GM18526 (cell line): Measurements from ENCODE around the gene TBC1D14.

Source experiments
- POLR2A ChIP-seq: IDR thresholded peaks from 3 replicates; pipeline ENCODE4 v1.6.1; 2011; ENCODE audit not compliant: insufficient read length; ENCODE audit errors: extremely low read depth

The TBC1D14 gene

GRCh38 chr4:6984612-6985425 lies 75.2 kb downstream of the TBC1D14 start:
- no peak for TF ChIP-seq POLR2A

DNA sequence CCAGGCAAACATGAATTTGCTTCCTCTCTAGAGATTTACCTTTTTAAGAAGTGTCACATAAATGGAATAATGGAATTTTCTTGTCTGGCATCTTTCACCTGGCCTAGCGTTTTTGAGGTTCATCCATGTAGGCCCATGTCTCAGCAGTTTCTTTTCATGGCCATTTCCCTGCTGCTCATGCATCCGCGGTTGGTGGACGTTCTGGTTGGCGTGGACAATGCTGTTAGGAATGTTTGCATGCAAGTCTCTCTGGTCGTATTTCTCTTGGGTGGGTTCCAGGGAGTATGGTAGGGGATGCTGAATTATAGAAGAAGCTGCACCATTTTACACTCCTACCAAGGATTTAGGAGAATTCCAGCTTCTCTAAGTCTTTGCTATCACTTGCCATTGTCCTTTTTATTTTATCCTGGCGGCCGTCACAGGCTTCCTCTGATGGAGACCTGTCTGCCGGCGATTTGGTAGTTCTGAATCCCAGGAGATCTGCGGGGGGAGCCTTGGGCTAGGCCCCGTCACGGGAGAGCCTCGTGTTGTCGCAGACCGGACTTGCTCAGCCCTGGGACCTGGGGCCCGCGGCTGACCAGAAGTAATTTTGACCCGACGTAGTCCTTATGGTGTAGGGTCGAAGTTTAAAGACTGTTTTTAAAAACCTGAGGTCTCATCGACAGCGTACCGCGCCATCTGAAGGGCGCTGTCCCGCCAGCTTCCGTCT lies 76.6 kb downstream of the TBC1D14 start:
- TF ChIP-seq POLR2A, result no peak

DNA sequence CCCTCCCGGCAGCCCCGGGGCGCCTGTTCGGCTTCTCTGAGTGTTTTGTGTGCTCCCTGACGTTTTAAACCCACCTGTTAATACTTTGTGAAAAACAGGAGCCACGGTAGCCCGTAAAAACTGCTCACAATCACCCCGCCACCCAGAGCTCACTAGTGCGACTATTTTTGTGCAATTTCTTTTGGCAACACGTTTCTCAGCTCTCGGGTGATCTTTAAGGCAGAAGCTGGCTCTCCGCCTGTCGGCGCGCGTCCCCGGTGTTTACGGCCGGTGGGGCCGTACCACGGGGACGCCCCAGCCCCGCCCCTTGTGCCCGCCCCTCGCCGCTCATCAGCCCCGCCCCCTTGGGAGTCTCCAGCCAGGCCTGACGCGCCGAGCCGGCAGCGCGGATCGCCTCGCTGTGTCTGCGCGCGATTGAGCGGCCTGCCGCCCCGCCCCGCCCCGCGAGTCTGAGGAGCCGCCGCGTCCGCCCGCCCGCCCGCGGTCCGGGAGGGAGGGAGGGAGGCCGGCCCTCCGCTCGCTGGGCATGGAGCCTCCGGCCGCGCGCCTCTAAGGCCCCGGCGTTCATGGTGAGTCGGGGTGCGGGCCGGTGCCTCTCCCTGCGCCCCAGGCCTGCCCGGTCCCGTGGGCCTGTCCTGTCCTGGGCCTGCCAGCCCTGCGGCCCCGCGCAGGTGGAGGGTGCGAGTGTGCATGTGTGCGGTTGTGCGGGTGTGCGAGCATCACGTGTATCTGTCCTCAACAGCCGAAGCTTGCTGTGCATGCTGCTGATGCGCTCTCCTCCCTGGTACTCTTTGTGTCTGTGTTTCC lies 77.4 kb downstream of the TBC1D14 start:
- TF ChIP-seq POLR2A, result peak; percentile 28

- TF ChIP-seq POLR2A, result no peak
Observed at GRCh38 chr4:6987588-6987961, 77.9 kb downstream of the TBC1D14 start.

- TF ChIP-seq POLR2A, result no peak
Observed at GRCh38 chr4:6988016-6988715, 78.5 kb downstream of the TBC1D14 start.

- no peak for TF ChIP-seq POLR2A
Observed at GRCh38 chr4:6989331-6989923, 79.8 kb downstream of the TBC1D14 start.

DNA sequence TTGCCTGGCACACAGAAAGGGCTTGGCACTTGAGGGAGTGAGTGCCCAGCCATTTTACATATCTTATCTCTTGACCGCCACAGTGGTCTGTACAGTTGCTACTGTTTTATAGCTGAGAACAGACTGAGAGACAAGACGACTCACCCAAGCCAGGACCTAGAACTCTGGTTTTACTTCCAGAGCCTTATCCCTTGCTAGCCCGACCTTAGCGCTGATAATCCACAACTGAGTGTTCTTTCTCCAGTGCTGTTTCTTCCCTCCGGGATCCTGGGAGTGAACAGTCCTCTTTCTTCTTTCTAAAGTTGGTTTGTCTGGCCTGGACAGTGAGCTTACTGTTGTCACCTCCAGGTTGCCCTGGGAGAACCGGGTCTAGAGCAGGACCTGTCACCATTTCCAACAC lies 81.0 kb downstream of the TBC1D14 start:
- no peak for TF ChIP-seq POLR2A

- no peak for TF ChIP-seq POLR2A
Observed at GRCh38 chr4:6991249-6991648, 81.6 kb downstream of the TBC1D14 start.

- TF ChIP-seq POLR2A, result no peak
Observed at GRCh38 chr4:6991771-6992557, 82.3 kb downstream of the TBC1D14 start.

- TF ChIP-seq POLR2A, result no peak
Observed at GRCh38 chr4:6992728-6993677, 83.4 kb downstream of the TBC1D14 start.

- no peak for TF ChIP-seq POLR2A
Observed at GRCh38 chr4:6996481-6996880, 86.9 kb downstream of the TBC1D14 start.

DNA sequence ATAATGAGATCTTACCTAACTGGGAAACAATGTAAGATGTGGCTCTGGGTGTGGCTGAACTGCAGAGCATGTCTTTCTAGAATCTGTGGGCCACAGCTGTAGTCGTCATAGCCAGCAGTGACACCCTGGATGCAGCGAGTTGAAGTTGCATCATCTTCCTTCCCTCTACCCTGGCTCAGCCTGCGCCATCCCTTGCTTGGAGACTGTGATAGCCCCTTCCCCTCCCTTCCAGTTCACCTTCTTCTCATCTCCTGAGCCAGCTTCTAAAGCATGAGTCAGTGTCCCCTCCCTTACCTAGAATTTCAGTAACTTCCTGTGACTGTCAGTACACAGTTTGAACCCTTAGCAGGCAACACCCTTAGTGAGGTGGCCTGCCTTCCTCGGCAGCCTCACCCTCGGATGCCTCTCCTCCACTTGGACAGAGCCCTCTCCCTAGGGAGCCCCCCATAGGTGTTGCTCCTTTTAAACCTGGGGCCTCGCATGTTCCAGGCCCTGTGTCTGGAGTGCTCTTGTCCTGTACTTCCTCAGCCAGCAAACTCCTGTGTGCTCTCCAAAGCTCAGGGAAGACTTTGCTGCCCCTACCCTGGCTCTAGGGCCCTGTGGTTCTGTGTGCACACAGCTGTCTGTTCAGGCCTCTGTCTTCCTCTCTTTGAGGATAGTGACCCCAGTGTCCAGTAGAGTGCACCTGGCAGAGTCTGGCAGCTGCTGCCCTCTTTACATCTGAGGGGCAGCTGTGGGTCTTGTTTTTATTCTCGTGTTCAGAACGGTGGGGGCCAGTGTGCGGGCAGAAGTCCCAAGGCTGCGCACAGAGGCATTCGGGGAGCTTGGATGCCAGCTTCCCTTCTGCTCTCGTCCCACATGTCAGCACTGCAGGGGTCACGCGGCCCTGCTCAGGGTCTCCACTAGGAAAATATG lies 89.8 kb downstream of the TBC1D14 start:
- no peak for TF ChIP-seq POLR2A
